T-helper 17 cell (primary cell): ENCODE results near the gene RAP1B. TPM values are rescaled to one million over a fixed set of nuclear protein-coding genes. Genes with fewer than 3 reads are reported as not detected.
A peak's percentile ranks its signal among the peaks of the same experiment; 100 is the strongest.
"Not testable (repeated sequence)": the region's sequence is repeated elsewhere in the genome, so short reads cannot be mapped to it uniquely, and the experiment has no call there.

Experiments used
- ATAC-seq: fragments of 150-1000 bp; cut with Tn5 transposase; 2 replicates; pipeline ENCODE4 v1.10.0; 2021; ENCODE audit warnings: mild to moderate bottlenecking, moderate library complexity
- DNase-seq, 3 donors: peaks; one replicate each; pipeline versions ENCODE4 v3.0.0 to v3.0.0-alpha.2; 2020 to 2021
- H3K9me3 ChIP-seq: one replicate; pipeline ENCODE4 v1.7.0; 2013; ENCODE audit warnings: low read length, mild to moderate bottlenecking; ENCODE audit not compliant: control insufficient read depth, poor library complexity, severe bottlenecking
- H3K27ac Mint-ChIP-seq: one replicate; pipeline ENCODE4 v1.8.0; 2022; ENCODE audit warnings: mild to moderate bottlenecking, moderate library complexity, mixed read lengths
- H3K27me3 Mint-ChIP-seq: one replicate; pipeline ENCODE4 v1.8.0; 2022; ENCODE audit warnings: mixed read lengths
- H3K36me3 Mint-ChIP-seq: one replicate; pipeline ENCODE4 v1.8.0; 2022; ENCODE audit warnings: low read depth, mixed read lengths
- H3K4me1 Mint-ChIP-seq: one replicate; pipeline ENCODE4 v1.8.0; 2022; ENCODE audit warnings: mild to moderate bottlenecking, mixed read lengths
- H3K4me3 Mint-ChIP-seq: one replicate; pipeline ENCODE4 v1.8.0; 2022; ENCODE audit warnings: mild to moderate bottlenecking, moderate library complexity, mixed read lengths
- total RNA-seq, 4 donors: library from RNA in 2 of 4; stranded (reverse) in 2 of 4; gene quantifications; one replicate each; pipeline ENCODE4 v1.2.3 and lab custom pipeline; 2022 to 2026

The RAP1B gene
- total RNA-seq, 2 donors from 2014 or later = 251 to 319 TPM

- H3K27me3 Mint-ChIP-seq = no peaks in the 10 kb centered on the region
- peak overlapping the region; percentile 15 for H3K4me3 Mint-ChIP-seq
- DNase-seq (no peak), ATAC-seq (peak; percentile 34)
- no peaks in the 10 kb centered on the region for H3K36me3 Mint-ChIP-seq
- H3K4me1 Mint-ChIP-seq = peaks cover 28% of the 10 kb centered on the region
- H3K27ac Mint-ChIP-seq = peak overlapping the region; percentile 76
- no peaks in the 10 kb centered on the region for H3K9me3 ChIP-seq
These were observed 37.5 kb downstream of the RAP1B start for GRCh38 chr12:68648179-68648578.

DNA sequence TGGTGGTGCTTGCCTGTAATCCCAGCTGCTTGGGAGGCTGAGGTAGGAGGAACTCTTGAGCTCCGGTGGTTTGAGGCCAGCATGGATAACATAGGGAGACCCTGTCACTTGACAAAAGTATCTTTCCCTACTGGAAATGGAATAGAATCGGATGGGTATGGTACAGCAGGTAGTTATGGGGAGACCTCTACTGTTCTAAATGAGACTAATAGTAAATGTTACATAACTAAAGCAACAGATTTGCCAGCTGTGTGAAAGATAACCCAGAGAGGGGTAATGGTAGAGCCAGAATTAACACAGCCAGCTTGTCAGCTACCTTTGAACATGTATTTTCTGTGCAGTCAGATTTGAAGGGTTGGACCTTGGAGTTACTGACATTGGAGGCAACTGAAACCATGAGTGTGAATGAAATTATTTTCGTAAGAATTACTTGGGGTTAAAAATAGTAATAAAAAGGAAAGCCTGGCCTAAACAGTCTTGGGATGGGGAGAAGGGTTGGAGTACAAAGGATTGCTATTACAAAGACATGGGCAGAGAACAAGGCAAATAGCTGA is 54.4 kb downstream of the RAP1B start:
- no peaks in the 10 kb centered on the region for H3K36me3 Mint-ChIP-seq

DNA sequence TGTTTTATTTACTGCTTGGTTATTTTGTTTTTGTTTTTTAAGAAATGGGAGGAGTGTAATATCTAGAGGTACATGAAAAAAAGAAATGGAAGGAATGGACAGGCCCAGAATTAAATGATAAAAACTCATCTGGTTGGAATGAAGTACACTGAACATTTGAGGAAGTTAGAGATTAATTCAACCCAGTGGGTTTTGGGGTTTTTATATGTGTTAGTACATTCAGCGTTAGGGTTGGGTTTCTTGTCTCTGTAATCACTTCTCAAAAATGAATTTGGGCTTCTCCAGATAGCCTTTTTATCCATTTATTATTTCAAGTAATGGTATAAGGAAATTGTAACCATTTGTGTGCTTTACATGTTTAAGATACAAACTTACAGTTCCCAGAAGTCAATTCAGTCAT is 56.6 kb downstream of the RAP1B start:
- no peak for DNase-seq
- no peaks in the 10 kb centered on the region for H3K9me3 ChIP-seq
- no peaks in the 10 kb centered on the region for H3K27me3 Mint-ChIP-seq
- H3K36me3 Mint-ChIP-seq = no peaks in the 10 kb centered on the region
- peak overlapping the region; percentile 62 for H3K27ac Mint-ChIP-seq
- ATAC-seq = no peak
- no peak overlapping the region for H3K4me3 Mint-ChIP-seq
- peaks cover 23% of the 10 kb centered on the region for H3K4me1 Mint-ChIP-seq

More for the DNA sequence above, 54.4 kb downstream of the RAP1B start:
- Mint-ChIP-seq H3K27ac (peak overlapping the region; percentile 80), H3K27me3 (no peaks in the 10 kb centered on the region), H3K4me1 (peaks cover 16% of the 10 kb centered on the region), H3K4me3 (peak overlapping the region; percentile 31)
- DNase-seq (no peak), ATAC-seq (peak; percentile 27)
- no peaks in the 10 kb centered on the region for H3K9me3 ChIP-seq

DNA sequence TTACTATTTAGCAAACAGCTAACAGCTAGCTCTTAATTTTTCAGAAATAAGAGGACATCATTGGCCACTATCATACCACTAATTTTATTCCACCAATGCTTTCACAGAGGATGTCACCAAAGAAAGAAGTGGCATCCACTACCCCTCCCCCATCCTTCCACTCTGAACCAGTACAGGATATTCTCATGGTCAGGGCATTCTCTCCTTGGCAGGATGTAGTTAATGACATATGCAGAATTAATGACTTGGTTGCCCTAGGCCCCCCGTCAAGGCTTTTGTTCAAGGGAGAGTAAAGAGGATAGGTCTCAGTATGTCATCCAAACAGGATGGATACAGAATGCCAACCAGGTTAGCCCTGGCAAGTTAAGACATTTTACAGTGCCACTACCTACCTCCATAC is 57.2 kb downstream of the RAP1B start:
- no peaks in the 10 kb centered on the region for H3K36me3 Mint-ChIP-seq
- no peaks in the 10 kb centered on the region for H3K27me3 Mint-ChIP-seq
- H3K9me3 ChIP-seq = no peaks in the 10 kb centered on the region
- no peak overlapping the region for H3K4me3 Mint-ChIP-seq
- H3K27ac Mint-ChIP-seq = no peak overlapping the region
- DNase-seq = no peak
- no peak for ATAC-seq
- peaks cover 23% of the 10 kb centered on the region for H3K4me1 Mint-ChIP-seq

- Mint-ChIP-seq H3K4me1 (peaks cover 30% of the 10 kb centered on the region), H3K27me3 (no peaks in the 10 kb centered on the region), H3K4me3 (no peak overlapping the region), H3K27ac (peak overlapping the region; percentile 0), H3K36me3 (no peaks in the 10 kb centered on the region)
- no peaks in the 10 kb centered on the region for H3K9me3 ChIP-seq
- ATAC-seq (no peak), DNase-seq (no peak)
These were observed 60.5 kb downstream of the RAP1B start for GRCh38 chr12:68671179-68671578.

DNA sequence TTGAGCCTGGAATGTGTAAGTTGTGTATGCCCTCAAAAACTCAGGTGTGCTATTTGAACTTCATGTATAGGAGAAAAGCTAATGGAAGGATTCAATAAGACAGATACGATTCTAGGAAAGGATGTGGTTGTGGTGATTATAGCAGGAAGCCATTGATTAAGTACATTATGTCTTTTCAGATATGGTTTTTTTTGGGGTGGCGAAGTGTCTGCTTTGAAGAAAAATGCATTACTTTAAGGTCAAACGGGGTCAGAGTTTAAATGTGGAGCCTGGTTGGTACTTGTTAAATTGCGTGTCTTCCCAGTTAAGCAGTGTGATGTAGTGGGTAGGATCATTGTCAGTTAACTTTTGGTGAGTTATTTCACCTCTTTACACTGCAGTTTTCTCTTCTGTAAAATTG is 63.1 kb downstream of the RAP1B start:
- H3K4me1 Mint-ChIP-seq = peaks cover 31% of the 10 kb centered on the region
- H3K9me3 ChIP-seq = no peaks in the 10 kb centered on the region
- peak overlapping the region; percentile 86 for H3K4me3 Mint-ChIP-seq
- H3K36me3 Mint-ChIP-seq = no peaks in the 10 kb centered on the region
- no peaks in the 10 kb centered on the region for H3K27me3 Mint-ChIP-seq
- DNase-seq (no peak), ATAC-seq (peak; percentile 64)
- H3K27ac Mint-ChIP-seq = peak overlapping the region; percentile 89

GRCh38 chr12:68674376-68674775 is 63.7 kb downstream of the RAP1B start:
- peaks cover 34% of the 10 kb centered on the region for H3K4me1 Mint-ChIP-seq

DNA sequence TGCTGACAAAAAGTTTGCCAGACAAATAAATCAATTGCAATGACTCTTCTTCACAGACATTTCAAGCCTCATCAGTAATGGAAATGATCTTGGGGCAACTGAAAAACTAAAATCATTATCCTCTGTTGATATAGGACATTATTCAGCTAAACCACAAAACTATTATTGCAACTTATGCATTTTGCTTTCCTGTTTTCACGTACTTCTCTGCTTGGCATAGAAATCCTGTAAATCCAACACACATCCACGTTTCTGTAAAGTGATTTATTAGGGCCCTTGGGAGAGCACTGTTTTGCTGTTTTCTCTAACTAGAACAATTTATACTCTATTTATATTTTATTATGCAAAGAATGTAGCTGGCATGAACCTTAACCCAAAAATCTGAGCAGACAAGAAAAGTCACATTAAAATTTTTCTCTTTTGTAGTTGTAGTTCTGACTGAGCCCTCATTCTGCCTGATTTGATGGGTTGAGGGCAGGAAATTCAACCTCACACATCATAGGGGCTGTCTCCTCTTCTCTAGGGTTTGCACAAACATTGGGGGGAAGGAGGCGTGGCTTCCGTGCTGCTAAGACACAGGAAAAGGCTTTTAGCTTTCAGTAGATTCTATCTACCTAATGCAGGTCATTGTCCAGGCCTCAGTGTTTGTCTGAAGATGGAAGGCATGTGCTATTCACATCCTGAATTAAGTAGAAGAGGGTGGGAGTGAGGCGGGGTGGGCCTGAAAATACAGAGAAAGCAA is 64.6 kb downstream of the RAP1B start:
- ATAC-seq = peak; percentile 90
- no peaks in the 10 kb centered on the region for H3K9me3 ChIP-seq
- H3K4me3 Mint-ChIP-seq = peak overlapping the region; percentile 77
- H3K4me1 Mint-ChIP-seq = peaks cover 36% of the 10 kb centered on the region
- peak; percentile 23 to 32 (median 25) for DNase-seq
- peak overlapping the region; percentile 89 for H3K27ac Mint-ChIP-seq
- H3K36me3 Mint-ChIP-seq = peaks cover 3% of the 10 kb centered on the region
- H3K27me3 Mint-ChIP-seq = no peaks in the 10 kb centered on the region

More at GRCh38 chr12:68674376-68674775, 63.7 kb downstream of the RAP1B start:
- no peak for DNase-seq
- H3K9me3 ChIP-seq = no peaks in the 10 kb centered on the region
- no peaks in the 10 kb centered on the region for H3K27me3 Mint-ChIP-seq
- peak overlapping the region; percentile 89 for H3K27ac Mint-ChIP-seq
- H3K36me3 Mint-ChIP-seq = peaks cover 1% of the 10 kb centered on the region
- peak overlapping the region; percentile 86 for H3K4me3 Mint-ChIP-seq
- ATAC-seq = no peak

DNA sequence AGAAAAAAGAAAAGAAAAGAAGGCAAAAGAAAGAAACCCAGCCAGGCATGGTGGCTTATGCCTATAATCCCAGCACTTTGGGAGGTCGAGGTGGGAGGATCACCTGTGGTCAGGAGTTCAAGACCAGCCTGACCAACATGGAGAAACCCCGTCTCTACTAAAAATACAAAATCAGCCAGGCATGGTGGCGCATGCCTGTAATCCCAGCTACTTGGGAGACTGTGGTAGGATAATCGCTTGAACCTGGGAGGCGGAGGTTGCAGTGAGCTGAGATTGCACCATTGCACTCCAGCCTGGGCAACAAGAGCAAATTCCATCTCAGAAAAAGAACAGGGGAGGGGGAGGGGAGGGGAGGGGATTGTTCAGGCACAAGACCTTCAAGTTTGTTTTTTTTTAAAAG is 66.2 kb downstream of the RAP1B start:
- peak overlapping the region; percentile 89 for H3K27ac Mint-ChIP-seq
- DNase-seq, H3K27me3 Mint-ChIP-seq, H3K36me3 Mint-ChIP-seq, H3K4me3 Mint-ChIP-seq, H3K9me3 ChIP-seq, ATAC-seq: not testable (repeated sequence)
- H3K4me1 Mint-ChIP-seq = peaks cover 29% of the 10 kb centered on the region

GRCh38 chr12:68686262-68686594 is 75.5 kb downstream of the RAP1B start:
- ATAC-seq = peak; percentile 2
- no peaks in the 10 kb centered on the region for H3K36me3 Mint-ChIP-seq
- no peaks in the 10 kb centered on the region for H3K27me3 Mint-ChIP-seq
- H3K4me1 Mint-ChIP-seq = peaks cover 4% of the 10 kb centered on the region
- peak overlapping the region; percentile 96 for H3K4me3 Mint-ChIP-seq
- no peaks in the 10 kb centered on the region for H3K9me3 ChIP-seq
- DNase-seq = no peak
- peak overlapping the region; percentile 94 for H3K27ac Mint-ChIP-seq

DNA sequence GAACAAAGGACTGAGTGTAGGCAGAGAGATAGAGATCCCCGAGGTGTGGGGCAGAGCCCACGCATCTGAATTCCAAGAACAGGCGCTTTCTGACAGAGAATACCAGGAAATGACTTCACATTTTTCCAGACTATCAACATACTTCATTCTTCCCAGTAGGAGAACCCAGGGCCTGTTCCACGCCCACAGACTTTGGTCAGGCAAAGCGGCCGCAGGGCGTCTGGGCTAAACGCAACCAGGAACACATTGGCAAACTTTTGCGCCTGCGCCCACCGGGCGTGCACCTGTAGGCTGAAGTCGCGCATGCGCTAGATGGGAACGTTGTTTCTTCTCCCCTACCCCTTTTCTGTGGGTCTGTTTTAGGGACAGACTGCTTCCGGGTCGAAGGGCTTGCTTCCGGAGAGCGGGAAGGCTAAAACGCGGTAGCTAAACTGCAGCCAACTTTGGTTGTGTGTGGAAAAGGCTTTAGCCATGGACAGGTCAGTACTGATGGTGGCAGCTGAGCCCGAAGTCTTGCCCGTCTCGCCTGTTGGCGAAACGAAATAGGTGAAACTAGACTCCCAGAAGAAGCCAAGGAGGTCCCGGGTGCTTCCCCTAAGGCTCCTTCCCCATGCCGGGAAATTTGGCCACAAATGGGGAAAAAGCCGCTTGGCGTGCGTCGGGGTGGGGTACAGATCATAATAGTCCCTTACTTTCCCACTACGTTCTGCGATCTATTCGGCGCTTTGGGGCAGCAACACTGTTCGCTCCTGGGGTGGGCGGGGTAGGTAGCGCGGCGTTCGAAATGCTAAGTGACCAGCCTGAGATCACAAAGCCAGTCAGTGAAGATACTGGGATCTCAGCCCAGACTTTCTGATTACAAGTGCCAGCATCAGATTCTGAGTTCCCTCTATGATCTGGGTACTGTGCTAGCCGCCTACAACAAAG is 76.2 kb downstream of the RAP1B start, which contains the start of gene NUP107:
Gene NUP107, plus strand, starts transcription at position 384 of the 927 bp plus-strand sequence. Its CDS starts 88 bp downstream, at position 472.
- H3K27me3 Mint-ChIP-seq = no peaks in the 10 kb centered on the region
- no peaks in the 10 kb centered on the region for H3K9me3 ChIP-seq
- H3K4me3 Mint-ChIP-seq = peak within 1 kb of the TSS; percentile 96
- peak; percentile 94 to 95 (median 95) for DNase-seq
- ATAC-seq = peak; percentile 96
- peaks cover 4% of the 10 kb centered on the region for H3K4me1 Mint-ChIP-seq
- H3K27ac Mint-ChIP-seq = peak within 1 kb of the TSS; percentile 94
- H3K36me3 Mint-ChIP-seq = no peaks in the 10 kb centered on the region

GRCh38 chr12:68695454-68695853 is 84.8 kb downstream of the RAP1B start:
- no peak for ATAC-seq
- Mint-ChIP-seq H3K27ac (no peak overlapping the region), H3K4me1 (no peaks in the 10 kb centered on the region), H3K36me3 (peaks cover 14% of the 10 kb centered on the region), H3K4me3 (no peak overlapping the region), H3K27me3 (no peaks in the 10 kb centered on the region)
- H3K9me3 ChIP-seq = no peaks in the 10 kb centered on the region
- no peak for DNase-seq

GRCh38 chr12:68699486-68699885 is 88.8 kb downstream of the RAP1B start:
- DNase-seq = no peak
- Mint-ChIP-seq H3K27me3 (no peaks in the 10 kb centered on the region), H3K36me3 (peaks cover 18% of the 10 kb centered on the region), H3K4me3 (no peak overlapping the region), H3K4me1 (no peaks in the 10 kb centered on the region), H3K27ac (no peak overlapping the region)
- H3K9me3 ChIP-seq = no peaks in the 10 kb centered on the region
- ATAC-seq = no peak
